GM12878 (cell line): ENCODE measurements around the gene EBLN2.

ENCODE experiments used
- CEBPB ChIP-seq, 2 experiments: fragments of 150-350 bp in 1 of 2; IDR thresholded peaks; 2 replicates each; pipeline ENCODE4 v1.6.1; 2012 to 2014; ENCODE audit warnings: low read depth in 2 of 2, low read length in 2 of 2, borderline replicate concordance in 1 of 2, inconsistent platforms in 1 of 2
- IKZF2 ChIP-seq, 2 experiments: fragments of 450-650 bp; IDR thresholded peaks; 2 replicates each; pipeline ENCODE4 v1.6.1; 2017; ENCODE audit warnings: mild to moderate bottlenecking in 2 of 2, moderate library complexity in 2 of 2
- MEF2B ChIP-seq: fragments of 450-650 bp; IDR thresholded peaks from 2 replicates; pipeline ENCODE4 v1.6.1; 2018; ENCODE audit warnings: mild to moderate bottlenecking, moderate library complexity; ENCODE audit not compliant: partially characterized antibody, poor library complexity, severe bottlenecking
- MXI1 ChIP-seq: fragments of 150-350 bp; IDR thresholded peaks from 2 replicates; pipeline ENCODE4 v1.6.1; 2011; ENCODE audit warnings: low read depth, mild to moderate bottlenecking, inconsistent platforms, low read length, improper control_type of control experiment
- NFXL1 ChIP-seq: fragments of 450-650 bp; IDR thresholded peaks from 2 replicates; pipeline ENCODE4 v1.6.1; 2017; ENCODE audit warnings: antibody characterized with exemption, mild to moderate bottlenecking, borderline replicate concordance
- TCF3 ChIP-seq: IDR thresholded peaks from 2 replicates; pipeline ENCODE4 v1.6.1; 2012; ENCODE audit warnings: low read depth, mild to moderate bottlenecking, low read length, borderline replicate concordance; ENCODE audit not compliant: insufficient read depth
- USF2 ChIP-seq: IDR thresholded peaks from 2 replicates; pipeline ENCODE4 v1.6.1; 2011; ENCODE audit warnings: low read depth, low read length, improper control_type of control experiment, borderline replicate concordance
- YY1 ChIP-seq: IDR thresholded peaks from 2 replicates; pipeline ENCODE4 v1.6.1; 2011; ENCODE audit warnings: low read depth, mild to moderate bottlenecking, low read length
- TF ChIP-seq, protein P1 (sequence below): IDR thresholded peaks from 2 replicates; pipeline ENCODE4 v1.6.1; 2012; ENCODE audit warnings: low read depth, low read length, improper control_type of control experiment
- TF ChIP-seq, protein P2 (sequence below): IDR thresholded peaks from 2 replicates; pipeline ENCODE4 v1.6.1; 2012; ENCODE audit warnings: low read depth, low read length, improper control_type of control experiment
- TF ChIP-seq, protein P3 (sequence below), 3 experiments: IDR thresholded peaks in 2 of 3; conservative IDR thresholded peaks in 1 of 3; 2 replicates each; pipeline ENCODE4 v1.5.1; 2011; ENCODE audit warnings: low read depth in 3 of 3, low read length in 3 of 3, mild to moderate bottlenecking in 3 of 3, control low read depth in 2 of 3, moderate library complexity in 2 of 3, inconsistent platforms in 1 of 3, mixed read lengths in 1 of 3; ENCODE audit not compliant: control insufficient read depth in 2 of 3, insufficient read depth in 1 of 3; ENCODE audit errors: extremely low read depth in 1 of 3

DNA sequence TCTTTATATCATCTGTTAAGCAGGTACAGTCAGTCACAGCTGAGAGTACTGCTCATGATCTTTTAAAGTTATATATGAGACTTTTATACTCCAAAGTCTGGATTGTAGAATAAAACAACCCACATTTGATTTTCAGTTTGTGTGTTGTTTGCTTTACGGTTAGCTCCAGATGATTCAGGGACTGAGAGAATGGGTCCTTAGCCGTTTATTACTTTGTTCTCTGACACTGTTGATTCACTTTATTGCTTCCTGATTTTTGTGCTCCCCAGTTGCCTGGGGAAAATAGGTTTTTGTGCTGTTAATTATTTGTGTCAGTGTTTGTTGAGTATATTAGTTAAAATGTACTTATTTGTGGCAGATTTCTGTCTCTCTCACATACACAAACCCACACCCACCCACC, 8.6 kb upstream of the EBLN2 start:
- no peak for TF ChIP-seq CEBPB (IDR thresholded peaks at IDR 0.05; ENCODE audit: borderline replicate concordance in 1 of 2, low read depth in 2 of 2, low read length in 2 of 2)
- TF ChIP-seq, protein P1, sequence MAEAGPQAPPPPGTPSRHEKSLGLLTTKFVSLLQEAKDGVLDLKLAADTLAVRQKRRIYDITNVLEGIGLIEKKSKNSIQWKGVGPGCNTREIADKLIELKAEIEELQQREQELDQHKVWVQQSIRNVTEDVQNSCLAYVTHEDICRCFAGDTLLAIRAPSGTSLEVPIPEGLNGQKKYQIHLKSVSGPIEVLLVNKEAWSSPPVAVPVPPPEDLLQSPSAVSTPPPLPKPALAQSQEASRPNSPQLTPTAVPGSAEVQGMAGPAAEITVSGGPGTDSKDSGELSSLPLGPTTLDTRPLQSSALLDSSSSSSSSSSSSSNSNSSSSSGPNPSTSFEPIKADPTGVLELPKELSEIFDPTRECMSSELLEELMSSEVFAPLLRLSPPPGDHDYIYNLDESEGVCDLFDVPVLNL = no peak
- no peak for TF ChIP-seq MEF2B
- TF ChIP-seq NFXL1 = no peak
- no peak for TF ChIP-seq TCF3
- no peak for TF ChIP-seq MXI1
- TF ChIP-seq, protein P2, sequence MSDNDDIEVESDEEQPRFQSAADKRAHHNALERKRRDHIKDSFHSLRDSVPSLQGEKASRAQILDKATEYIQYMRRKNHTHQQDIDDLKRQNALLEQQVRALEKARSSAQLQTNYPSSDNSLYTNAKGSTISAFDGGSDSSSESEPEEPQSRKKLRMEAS = no peak
- TF ChIP-seq YY1 = no peak
- TF ChIP-seq USF2 = no peak
- TF ChIP-seq, protein P3, sequence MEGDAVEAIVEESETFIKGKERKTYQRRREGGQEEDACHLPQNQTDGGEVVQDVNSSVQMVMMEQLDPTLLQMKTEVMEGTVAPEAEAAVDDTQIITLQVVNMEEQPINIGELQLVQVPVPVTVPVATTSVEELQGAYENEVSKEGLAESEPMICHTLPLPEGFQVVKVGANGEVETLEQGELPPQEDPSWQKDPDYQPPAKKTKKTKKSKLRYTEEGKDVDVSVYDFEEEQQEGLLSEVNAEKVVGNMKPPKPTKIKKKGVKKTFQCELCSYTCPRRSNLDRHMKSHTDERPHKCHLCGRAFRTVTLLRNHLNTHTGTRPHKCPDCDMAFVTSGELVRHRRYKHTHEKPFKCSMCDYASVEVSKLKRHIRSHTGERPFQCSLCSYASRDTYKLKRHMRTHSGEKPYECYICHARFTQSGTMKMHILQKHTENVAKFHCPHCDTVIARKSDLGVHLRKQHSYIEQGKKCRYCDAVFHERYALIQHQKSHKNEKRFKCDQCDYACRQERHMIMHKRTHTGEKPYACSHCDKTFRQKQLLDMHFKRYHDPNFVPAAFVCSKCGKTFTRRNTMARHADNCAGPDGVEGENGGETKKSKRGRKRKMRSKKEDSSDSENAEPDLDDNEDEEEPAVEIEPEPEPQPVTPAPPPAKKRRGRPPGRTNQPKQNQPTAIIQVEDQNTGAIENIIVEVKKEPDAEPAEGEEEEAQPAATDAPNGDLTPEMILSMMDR (IDR thresholded peaks at IDR 0.05 in 2 of 3, conservative IDR thresholded peaks at IDR 0.05 in 1 of 3; ENCODE audit: control insufficient read depth in 2 of 3, extremely low read depth in 1 of 3, insufficient read depth in 1 of 3, low read depth in 3 of 3, low read length in 3 of 3) = no peak
- no peak for TF ChIP-seq IKZF2 (IDR thresholded peaks at IDR 0.05)
